GM23248 (cell line): ENCODE results near the gene HS6ST1.

ENCODE experiments used
- EZH2 ChIP-seq: fragments of 200-600 bp; sonication (generic); IDR thresholded peaks from 2 replicates; pipeline ENCODE4 v1.6.1; 2018; ENCODE audit warnings: antibody characterized with exemption, mild to moderate bottlenecking; ENCODE audit not compliant: insufficient read depth, poor library complexity, severe bottlenecking
- EZH2phosphoT487 ChIP-seq: fragments of 200-600 bp; sonication (generic); IDR thresholded peaks from 2 replicates; pipeline ENCODE4 v1.6.1; 2018; ENCODE audit warnings: antibody characterized with exemption, moderate library complexity, mild to moderate bottlenecking, low read depth; ENCODE audit not compliant: insufficient read depth

GRCh38 chr2:128321784-128322714, 3.4 kb upstream of the HS6ST1 start:
- TF ChIP-seq EZH2 (no peak), EZH2phosphoT487 (no peak)
